Neural progenitor cell (in vitro differentiated cells): ENCODE results near the gene CD59.

Experiments
- EZH2phosphoT487 ChIP-seq: fragments of 200-600 bp; sonication (generic); IDR thresholded peaks from 2 replicates; pipeline ENCODE4 v1.6.1; 2017; ENCODE audit warnings: antibody characterized with exemption
- TF ChIP-seq, protein P1 (sequence below): fragments of 200-600 bp; sonication (generic); IDR thresholded peaks from 2 replicates; pipeline ENCODE4 v1.5.1; 2017; ENCODE audit warnings: antibody characterized with exemption, mild to moderate bottlenecking

DNA sequence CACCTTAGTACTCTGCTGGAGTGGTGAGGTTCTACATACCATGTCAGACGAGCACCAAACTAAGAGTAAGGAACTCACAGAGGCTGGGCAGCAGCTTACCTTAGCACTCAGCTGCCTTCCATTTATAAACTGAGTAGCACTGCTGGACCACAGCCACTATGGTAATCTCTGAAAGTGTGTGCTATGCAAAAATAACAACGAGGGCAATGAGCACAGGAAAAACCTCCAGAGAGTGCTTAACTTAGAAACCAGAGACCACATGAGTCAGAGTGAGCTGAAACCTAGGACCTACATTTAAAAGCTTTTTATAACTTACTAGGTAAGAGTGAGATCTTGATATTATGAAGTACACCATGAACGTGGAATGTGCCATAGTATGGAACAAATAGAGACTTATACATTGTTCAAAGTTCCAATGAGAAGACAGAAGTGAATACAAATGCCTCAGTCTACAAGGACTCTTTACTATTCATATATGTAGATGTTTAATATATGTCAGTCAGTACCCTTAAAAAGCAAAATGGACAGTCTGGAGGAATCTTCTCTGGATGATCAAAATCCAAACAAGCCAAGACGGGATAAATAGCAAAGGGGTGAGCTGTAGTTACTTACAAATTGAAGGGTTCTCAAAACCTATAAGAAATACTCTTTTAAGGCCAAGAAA lies 17.2 kb upstream of the CD59 start:
- TF ChIP-seq, protein P1, sequence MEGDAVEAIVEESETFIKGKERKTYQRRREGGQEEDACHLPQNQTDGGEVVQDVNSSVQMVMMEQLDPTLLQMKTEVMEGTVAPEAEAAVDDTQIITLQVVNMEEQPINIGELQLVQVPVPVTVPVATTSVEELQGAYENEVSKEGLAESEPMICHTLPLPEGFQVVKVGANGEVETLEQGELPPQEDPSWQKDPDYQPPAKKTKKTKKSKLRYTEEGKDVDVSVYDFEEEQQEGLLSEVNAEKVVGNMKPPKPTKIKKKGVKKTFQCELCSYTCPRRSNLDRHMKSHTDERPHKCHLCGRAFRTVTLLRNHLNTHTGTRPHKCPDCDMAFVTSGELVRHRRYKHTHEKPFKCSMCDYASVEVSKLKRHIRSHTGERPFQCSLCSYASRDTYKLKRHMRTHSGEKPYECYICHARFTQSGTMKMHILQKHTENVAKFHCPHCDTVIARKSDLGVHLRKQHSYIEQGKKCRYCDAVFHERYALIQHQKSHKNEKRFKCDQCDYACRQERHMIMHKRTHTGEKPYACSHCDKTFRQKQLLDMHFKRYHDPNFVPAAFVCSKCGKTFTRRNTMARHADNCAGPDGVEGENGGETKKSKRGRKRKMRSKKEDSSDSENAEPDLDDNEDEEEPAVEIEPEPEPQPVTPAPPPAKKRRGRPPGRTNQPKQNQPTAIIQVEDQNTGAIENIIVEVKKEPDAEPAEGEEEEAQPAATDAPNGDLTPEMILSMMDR = no peak
- TF ChIP-seq EZH2phosphoT487 = no peak
